Measurements from ENCODE around the gene KCNAB2. TPM values are rescaled to one million over a fixed set of nuclear protein-coding genes. Genes with fewer than 3 reads are reported as not detected.

KCNAB2 gene
- total RNA-seq, 2 donors from 2014 or later: 14.0 to 36.1 TPM

GRCh38 chr1:6110326-6110725 is 64.6 kb downstream of the KCNAB2 start:
- H3K9me3 ChIP-seq: no peaks in the 10 kb centered on the region
- ATAC-seq (ENCODE audit: insufficient number of reproducible peaks, low FRiP score, low read depth) (no peak), DNase-seq (ENCODE audit: low spot score) (no peak)
- H3K4me3 ChIP-seq: no peak overlapping the region
- no peak overlapping the region for H3K27ac ChIP-seq
- no peaks in the 10 kb centered on the region for H3K36me3 ChIP-seq
- no peak for TF ChIP-seq CTCF (IDR thresholded peaks at IDR 0.05)
- no peaks in the 10 kb centered on the region for H3K27me3 ChIP-seq (replicated peaks; ENCODE audit: insufficient read depth)
- no peaks in the 10 kb centered on the region for H3K4me1 ChIP-seq (ENCODE audit: control insufficient read depth in 1 of 2, low read depth in 2 of 2)

- Histone ChIP-seq H3K27ac (no peak overlapping the region), H3K4me1 (ENCODE audit: control insufficient read depth in 1 of 2, low read depth in 2 of 2) (no peaks in the 10 kb centered on the region), H3K36me3 (no peaks in the 10 kb centered on the region), H3K27me3 (replicated peaks; ENCODE audit: insufficient read depth) (no peaks in the 10 kb centered on the region), H3K9me3 (no peaks in the 10 kb centered on the region), H3K4me3 (no peak overlapping the region)
- DNase-seq (ENCODE audit: low spot score) (no peak), ATAC-seq (ENCODE audit: insufficient number of reproducible peaks, low FRiP score, low read depth) (no peak)
- TF ChIP-seq CTCF (IDR thresholded peaks at IDR 0.05): no peak
These were observed 65.9 kb downstream of the KCNAB2 start for GRCh38 chr1:6111571-6111970.

- ATAC-seq (ENCODE audit: insufficient number of reproducible peaks, low FRiP score, low read depth): no peak
- no peaks in the 10 kb centered on the region for H3K36me3 ChIP-seq
- no peaks in the 10 kb centered on the region for H3K4me1 ChIP-seq (ENCODE audit: control insufficient read depth in 1 of 2, low read depth in 2 of 2)
- no peak for DNase-seq (ENCODE audit: low spot score)
- no peak for TF ChIP-seq CTCF (IDR thresholded peaks at IDR 0.05)
- peaks cover under 1% of the 10 kb centered on the region for H3K9me3 ChIP-seq
- no peaks in the 10 kb centered on the region for H3K27me3 ChIP-seq (replicated peaks; ENCODE audit: insufficient read depth)
- H3K4me3 ChIP-seq: no peak overlapping the region
- no peak overlapping the region for H3K27ac ChIP-seq
These were observed 66.5 kb downstream of the KCNAB2 start for GRCh38 chr1:6111991-6112689.

- Histone ChIP-seq H3K27ac (no peak overlapping the region), H3K36me3 (no peaks in the 10 kb centered on the region), H3K9me3 (peaks cover 3% of the 10 kb centered on the region), H3K27me3 (replicated peaks; ENCODE audit: insufficient read depth) (no peaks in the 10 kb centered on the region), H3K4me3 (no peak overlapping the region), H3K4me1 (ENCODE audit: control insufficient read depth in 1 of 2, low read depth in 2 of 2) (no peaks in the 10 kb centered on the region)
- no peak for DNase-seq (ENCODE audit: low spot score)
- no peak for TF ChIP-seq CTCF (IDR thresholded peaks at IDR 0.05)
- no peak for ATAC-seq (ENCODE audit: insufficient number of reproducible peaks, low FRiP score, low read depth)
These were observed 67.0 kb downstream of the KCNAB2 start for GRCh38 chr1:6112690-6113005.

- Histone ChIP-seq H3K27me3 (replicated peaks; ENCODE audit: insufficient read depth) (no peaks in the 10 kb centered on the region), H3K9me3 (peaks cover 3% of the 10 kb centered on the region), H3K4me3 (no peak overlapping the region), H3K4me1 (ENCODE audit: control insufficient read depth in 1 of 2, low read depth in 2 of 2) (no peaks in the 10 kb centered on the region), H3K36me3 (no peaks in the 10 kb centered on the region), H3K27ac (no peak overlapping the region)
- DNase-seq (ENCODE audit: low spot score): no peak
- no peak for TF ChIP-seq CTCF (IDR thresholded peaks at IDR 0.05)
- no peak for ATAC-seq (ENCODE audit: insufficient number of reproducible peaks, low FRiP score, low read depth)
These were observed 67.4 kb downstream of the KCNAB2 start for GRCh38 chr1:6113116-6113515.

Data from thoracic aorta (tissue), 2 donors.